ENCODE results near the gene FCN1.

The FCN1 gene

GRCh38 chr9:134951461-134951860 is 33.7 kb upstream of the FCN1 start:
- no peak for DNase-seq (ENCODE audit: low read depth in 2 of 2)

GRCh38 chr9:134950386-134951210 is 32.9 kb upstream of the FCN1 start:
- no peak for DNase-seq (ENCODE audit: low read depth in 2 of 2)

GRCh38 chr9:134949681-134950385 is 32.1 kb upstream of the FCN1 start:
- DNase-seq (ENCODE audit: low read depth in 2 of 2), result no peak

GRCh38 chr9:134948149-134948548 is 30.4 kb upstream of the FCN1 start:
- DNase-seq (ENCODE audit: low read depth in 2 of 2), result no peak

GRCh38 chr9:134947265-134947955 is 29.7 kb upstream of the FCN1 start:
- no peak for DNase-seq (ENCODE audit: low read depth in 2 of 2)

GRCh38 chr9:134946663-134947062 is 29.0 kb upstream of the FCN1 start:
- DNase-seq (ENCODE audit: low read depth in 2 of 2), result no peak

- DNase-seq (ENCODE audit: low read depth in 2 of 2), result no peak
These were observed 28.0 kb upstream of the FCN1 start for GRCh38 chr9:134945509-134946275.

GRCh38 chr9:134944916-134945315 is 27.2 kb upstream of the FCN1 start:
- DNase-seq (ENCODE audit: low read depth in 2 of 2), result no peak

- DNase-seq (ENCODE audit: low read depth in 2 of 2), result no peak
These were observed 26.7 kb upstream of the FCN1 start for GRCh38 chr9:134944351-134944802.

- no peak for DNase-seq (ENCODE audit: low read depth in 2 of 2)
These were observed 26.1 kb upstream of the FCN1 start for GRCh38 chr9:134943836-134944235.

- no peak for DNase-seq (ENCODE audit: low read depth in 2 of 2)
These were observed 25.7 kb upstream of the FCN1 start for GRCh38 chr9:134943411-134943810.

GRCh38 chr9:134942788-134943184 is 25.1 kb upstream of the FCN1 start:
- no peak for DNase-seq (ENCODE audit: low read depth in 2 of 2)

- no peak for DNase-seq (ENCODE audit: low read depth in 2 of 2)
These were observed 24.5 kb upstream of the FCN1 start for GRCh38 chr9:134942011-134942787.

GRCh38 chr9:134940236-134941208 is 22.8 kb upstream of the FCN1 start:
- DNase-seq (ENCODE audit: low read depth in 2 of 2), result no peak

- DNase-seq (ENCODE audit: low read depth in 2 of 2), result no peak
These were observed 22.1 kb upstream of the FCN1 start for GRCh38 chr9:134939836-134940235.

- DNase-seq (ENCODE audit: low read depth in 2 of 2), result no peak
These were observed 21.5 kb upstream of the FCN1 start for GRCh38 chr9:134939080-134939733.

- DNase-seq (ENCODE audit: low read depth in 2 of 2), result no peak
These were observed 20.8 kb upstream of the FCN1 start for GRCh38 chr9:134938346-134939079.

- DNase-seq (ENCODE audit: low read depth in 2 of 2), result no peak
These were observed 20.0 kb upstream of the FCN1 start for GRCh38 chr9:134937566-134938345.

Measured in activated CD8-positive, alpha-beta memory T cell treated with anti-CD3 and anti-CD28 coated beads for 4 hours (primary cell).